Naive thymus-derived CD8-positive, alpha-beta T cell (primary cell): ENCODE results near the gene CHCHD6. TPM values are rescaled to one million over a fixed set of nuclear protein-coding genes. Genes with fewer than 3 reads are reported as not detected.

ENCODE experiments used
- ATAC-seq, 2 donors: fragments of 150-1000 bp; cut with Tn5 transposase in 1 of 2; sonication (Bioruptor Pico), chemical (Tn5 transposase) in 1 of 2; 1 replicate in 1 of 2; 2 replicates in 1 of 2; pipeline ENCODE4 v1.10.0; 2021; ENCODE audit warnings: mild to moderate bottlenecking in 2 of 2, moderate library complexity in 2 of 2
- POLR2A ChIA-PET: fragments of 350-600 bp; sonication (Branson Sonifier 250); formaldehyde crosslinking; loops from one replicate; lab custom pipeline; 2021; ENCODE audit warnings: antibody characterized with exemption; lab: Charles Lee
- DNase-seq, 10 donors: peaks; one replicate each; pipeline versions ENCODE4 v3.0.0 to v3.0.0-alpha.2; 2020 to 2022
- H3K27ac Mint-ChIP-seq, 10 donors: one replicate each; pipeline ENCODE4 v1.8.0; 2020 to 2022; ENCODE audit warnings: mild to moderate bottlenecking in 10 of 10, mixed read lengths in 10 of 10, moderate library complexity in 4 of 10, inconsistent platforms in 1 of 10
- H3K27me3 Mint-ChIP-seq, 5 donors: one replicate each; pipeline ENCODE4 v1.8.0; 2021 to 2022; ENCODE audit warnings: mixed read lengths in 5 of 5
- H3K36me3 Mint-ChIP-seq, 3 donors: one replicate each; pipeline ENCODE4 v1.8.0; 2020 to 2022; ENCODE audit warnings: mixed read lengths in 3 of 3, mild to moderate bottlenecking in 2 of 3, inconsistent platforms in 1 of 3
- H3K4me1 Mint-ChIP-seq, 4 donors: one replicate each; pipeline ENCODE4 v1.8.0; 2021 to 2022; ENCODE audit warnings: mixed read lengths in 4 of 4
- H3K4me3 Mint-ChIP-seq, 10 donors: one replicate each; pipeline ENCODE4 v1.8.0; 2020 to 2022; ENCODE audit warnings: mild to moderate bottlenecking in 10 of 10, mixed read lengths in 10 of 10, moderate library complexity in 6 of 10, inconsistent platforms in 1 of 10
- H3K9me3 Mint-ChIP-seq, 9 donors: one replicate each; pipeline ENCODE4 v1.8.0; 2020 to 2022; ENCODE audit warnings: mixed read lengths in 9 of 9, mild to moderate bottlenecking in 3 of 9, inconsistent platforms in 1 of 9, moderate library complexity in 1 of 9
- polyA plus RNA-seq, 3 donors: library from polyadenylated mRNA; unstranded; fragments of 300-500 nt; fragmentation: Illumina TruSeq; gene quantifications; one replicate each; pipeline ENCODE4 v1.2.3, GENCODE V29; 2021
- total RNA-seq, 8 experiments: library from RNA in 2 of 8; stranded (reverse) in 2 of 8; gene quantifications; one replicate each; pipeline ENCODE4 v1.2.3 and lab custom pipeline; 2021 to 2026

The CHCHD6 gene
- total and polyA plus RNA-seq, 5 experiments from 2014 or later: 7.8 to 16.9 (median 11.3) TPM

DNA sequence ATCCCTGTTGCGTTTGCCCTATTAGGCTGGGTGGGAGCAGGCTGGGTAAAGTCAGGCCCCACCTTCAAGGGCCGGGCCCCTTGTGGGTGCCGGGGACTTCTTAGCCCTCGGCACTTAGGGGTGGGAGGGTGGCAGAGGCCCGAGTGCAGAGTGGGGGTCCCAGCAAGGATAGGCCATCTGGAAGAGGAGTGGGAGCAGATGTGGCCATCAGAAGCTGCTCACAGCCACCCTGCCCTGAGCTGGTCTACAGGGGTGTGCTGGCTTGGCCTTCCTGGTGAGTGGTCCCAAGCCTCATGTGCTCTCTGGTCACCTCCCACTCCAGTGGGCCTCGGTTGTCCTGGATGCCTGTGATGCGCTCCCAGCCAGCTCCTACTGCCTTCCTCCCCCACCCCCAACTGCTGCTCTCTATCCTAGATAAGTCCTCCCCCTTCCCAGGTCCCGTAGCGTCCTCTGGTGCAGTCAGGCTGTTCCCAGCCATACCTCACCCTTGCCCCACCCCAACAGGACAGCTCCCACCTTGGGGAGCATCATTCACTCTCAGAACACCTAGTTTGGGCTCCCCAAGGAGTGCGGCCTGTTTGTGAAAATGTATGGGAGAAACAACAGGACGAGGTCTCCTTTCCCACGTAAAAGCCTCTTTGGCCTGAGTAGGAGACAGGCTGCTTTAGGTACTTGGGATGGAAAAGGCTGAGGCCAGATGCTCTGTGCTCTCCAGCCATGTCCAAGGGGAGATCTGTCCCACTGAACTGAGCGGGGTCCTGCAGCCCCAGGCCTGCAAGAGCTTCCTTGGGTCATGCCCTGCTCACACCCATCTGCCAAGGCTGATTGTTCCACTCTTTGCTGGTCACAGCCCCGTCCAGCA is 254.0 kb downstream of the CHCHD6 start:
- peak overlapping the region in 1 of 10 donors; percentile 46 for H3K27ac Mint-ChIP-seq
- H3K4me1 Mint-ChIP-seq: peaks cover 0 to 2% (median 0%) of the 10 kb centered on the region in 4 donors
- DNase-seq (peak in 1 of 10 donors; percentile 23), ATAC-seq (no peak)
- no peaks in the 10 kb centered on the region for H3K27me3 Mint-ChIP-seq
- POLR2A ChIA-PET: no interaction called here
- H3K4me3 Mint-ChIP-seq: no peak overlapping the region
- H3K9me3 Mint-ChIP-seq: no peaks in the 10 kb centered on the region
- peaks cover 0 to 10% (median 4%) of the 10 kb centered on the region in 3 donors for H3K36me3 Mint-ChIP-seq

DNA sequence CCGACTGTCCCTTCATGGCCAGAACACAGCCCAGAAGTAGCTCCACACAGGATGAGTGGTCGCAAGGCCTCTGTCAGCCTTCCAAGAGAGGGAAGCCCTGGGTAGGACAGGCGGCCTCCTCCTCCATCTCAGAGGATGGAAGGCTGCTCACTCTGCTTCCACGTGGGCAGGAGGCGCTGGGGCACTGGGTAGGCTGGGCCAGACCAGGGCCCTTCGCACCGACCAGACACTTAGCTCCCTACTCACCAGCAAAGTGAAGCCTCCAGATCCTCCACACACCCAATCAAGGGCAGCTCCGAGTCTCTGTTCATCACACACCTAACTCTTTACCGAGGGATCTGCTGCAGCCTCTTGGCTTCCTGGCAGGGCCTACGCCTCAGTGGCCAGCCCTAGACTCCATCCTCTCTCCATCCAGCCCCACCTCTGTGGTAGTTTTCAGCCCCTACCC is 254.6 kb downstream of the CHCHD6 start:
- Mint-ChIP-seq H3K27me3 (no peaks in the 10 kb centered on the region), H3K9me3 (no peaks in the 10 kb centered on the region), H3K4me3 (no peak overlapping the region), H3K36me3 (peaks cover 0 to 10% (median 4%) of the 10 kb centered on the region in 3 donors), H3K4me1 (peaks cover 0 to 2% (median 0%) of the 10 kb centered on the region in 4 donors), H3K27ac (peak overlapping the region in 2 of 10 donors; percentile 33 to 46)
- DNase-seq: peak in 1 of 10 donors; percentile 47
- POLR2A ChIA-PET: no interaction called here
- ATAC-seq: no peak

GRCh38 chr3:126959136-126959920 is 255.3 kb downstream of the CHCHD6 start:
- H3K4me1 Mint-ChIP-seq: peaks cover 0 to 2% (median 0%) of the 10 kb centered on the region in 4 donors
- H3K36me3 Mint-ChIP-seq: peaks cover 0 to 10% (median 4%) of the 10 kb centered on the region in 3 donors
- DNase-seq (peak in 1 of 10 donors; percentile 31), ATAC-seq (no peak)
- H3K27me3 Mint-ChIP-seq: no peaks in the 10 kb centered on the region
- peak overlapping the region in 1 of 10 donors; percentile 46 for H3K27ac Mint-ChIP-seq
- no peak overlapping the region for H3K4me3 Mint-ChIP-seq
- POLR2A ChIA-PET: no interaction called here
- no peaks in the 10 kb centered on the region for H3K9me3 Mint-ChIP-seq

DNA sequence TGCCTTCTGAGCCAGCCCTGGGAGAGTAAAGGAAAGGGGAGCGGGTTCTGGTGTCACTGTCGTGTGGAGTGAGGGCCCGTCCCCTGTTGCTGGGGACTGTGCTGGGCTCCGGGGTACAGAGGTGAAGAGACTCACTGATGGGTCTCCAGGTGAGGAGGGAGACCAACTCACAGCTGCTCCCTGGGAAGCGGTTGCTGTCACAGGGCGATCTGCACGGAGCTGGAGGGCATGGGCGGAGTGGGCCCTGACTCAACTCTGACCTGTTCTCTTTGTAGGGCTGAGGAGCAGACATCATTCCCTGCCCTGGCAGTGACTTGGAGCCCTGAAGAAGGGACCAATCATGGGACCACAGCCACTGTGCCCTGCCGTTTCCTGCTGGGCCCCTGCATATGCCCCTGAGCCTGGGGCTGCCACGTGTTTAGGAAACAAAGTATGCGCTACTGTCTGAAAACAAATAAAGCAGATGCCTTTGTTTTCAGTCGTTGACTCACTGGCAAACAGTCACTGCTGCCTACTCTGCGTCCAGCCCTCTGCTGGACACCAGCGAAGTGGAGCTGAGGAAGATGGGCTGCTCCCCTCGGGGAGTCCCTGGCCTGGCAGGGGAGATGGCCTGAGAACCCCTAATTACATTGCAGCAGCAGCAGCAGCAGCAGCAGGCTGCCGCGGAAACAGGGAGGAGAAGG is 256.0 kb downstream of the CHCHD6 start:
- Mint-ChIP-seq H3K27me3 (no peaks in the 10 kb centered on the region), H3K27ac (no peak overlapping the region), H3K4me1 (peaks cover 0 to 2% (median 0%) of the 10 kb centered on the region in 4 donors), H3K36me3 (peaks cover 0 to 10% (median 4%) of the 10 kb centered on the region in 3 donors), H3K9me3 (no peaks in the 10 kb centered on the region), H3K4me3 (no peak overlapping the region)
- POLR2A ChIA-PET: no interaction called here
- peak in 1 of 10 donors; percentile 42 for DNase-seq
- ATAC-seq: no peak

DNA sequence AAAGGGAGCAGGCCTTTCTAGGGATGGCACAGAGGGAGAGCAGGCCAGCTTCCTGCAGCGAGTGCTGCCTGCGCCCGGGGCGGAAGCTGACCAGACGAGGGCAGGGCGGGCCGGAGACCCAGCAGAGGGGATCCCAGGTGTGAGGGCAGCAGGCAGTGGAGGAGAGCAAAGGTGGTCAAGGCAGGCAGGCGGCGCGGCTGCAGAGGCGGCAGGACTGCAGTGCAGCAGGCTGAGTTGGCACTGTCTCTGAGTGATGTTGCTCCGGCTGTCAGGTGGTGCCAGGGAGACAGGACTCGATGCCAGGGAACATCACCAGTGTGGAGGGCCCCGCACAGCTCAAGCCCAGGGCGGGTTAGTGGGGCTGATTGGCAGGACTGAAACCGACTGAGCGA is 256.6 kb downstream of the CHCHD6 start:
- peaks cover 0 to 2% (median 0%) of the 10 kb centered on the region in 4 donors for H3K4me1 Mint-ChIP-seq
- no peaks in the 10 kb centered on the region for H3K9me3 Mint-ChIP-seq
- DNase-seq (peak in 1 of 10 donors; percentile 36), ATAC-seq (no peak)
- POLR2A ChIA-PET: no interaction called here
- no peaks in the 10 kb centered on the region for H3K27me3 Mint-ChIP-seq
- no peak overlapping the region for H3K27ac Mint-ChIP-seq
- peaks cover 0 to 10% (median 4%) of the 10 kb centered on the region in 3 donors for H3K36me3 Mint-ChIP-seq
- no peak overlapping the region for H3K4me3 Mint-ChIP-seq

DNA sequence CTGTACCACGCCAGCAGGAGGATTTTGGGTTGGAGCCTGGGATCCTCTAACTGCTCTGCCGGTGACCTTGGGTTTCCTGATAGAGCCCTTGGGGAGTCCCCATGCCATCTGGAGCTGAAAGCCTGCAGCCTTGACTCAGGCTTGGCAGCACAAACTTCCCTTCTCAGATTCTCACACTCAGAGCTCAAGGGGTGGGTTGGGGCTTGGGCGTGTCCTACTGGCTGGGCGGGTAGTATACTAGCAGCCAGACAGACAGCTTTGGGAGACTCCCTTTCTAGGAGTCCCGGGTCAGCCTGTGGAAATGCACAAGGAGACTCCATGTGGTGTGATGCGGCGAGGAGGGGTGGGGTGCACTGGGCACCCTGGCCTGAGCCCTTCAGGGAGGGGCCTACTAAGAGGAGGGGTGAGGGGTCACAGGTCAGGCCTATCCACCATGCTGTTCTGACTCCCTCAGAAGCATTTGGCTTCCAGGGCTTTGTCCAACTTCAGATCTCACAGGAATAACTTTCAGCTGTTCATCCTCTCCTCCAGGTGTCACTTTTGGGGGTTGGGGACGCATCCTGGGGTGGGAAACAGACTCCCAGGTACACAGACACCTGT is 257.3 kb downstream of the CHCHD6 start:
- ATAC-seq (no peak), DNase-seq (peak in 1 of 10 donors; percentile 30)
- POLR2A ChIA-PET: no interaction called here
- Mint-ChIP-seq H3K4me3 (no peak overlapping the region), H3K9me3 (no peaks in the 10 kb centered on the region), H3K4me1 (peaks cover 0 to 2% (median 0%) of the 10 kb centered on the region in 4 donors), H3K36me3 (peaks cover 0 to 10% (median 4%) of the 10 kb centered on the region in 3 donors), H3K27me3 (no peaks in the 10 kb centered on the region), H3K27ac (no peak overlapping the region)

DNA sequence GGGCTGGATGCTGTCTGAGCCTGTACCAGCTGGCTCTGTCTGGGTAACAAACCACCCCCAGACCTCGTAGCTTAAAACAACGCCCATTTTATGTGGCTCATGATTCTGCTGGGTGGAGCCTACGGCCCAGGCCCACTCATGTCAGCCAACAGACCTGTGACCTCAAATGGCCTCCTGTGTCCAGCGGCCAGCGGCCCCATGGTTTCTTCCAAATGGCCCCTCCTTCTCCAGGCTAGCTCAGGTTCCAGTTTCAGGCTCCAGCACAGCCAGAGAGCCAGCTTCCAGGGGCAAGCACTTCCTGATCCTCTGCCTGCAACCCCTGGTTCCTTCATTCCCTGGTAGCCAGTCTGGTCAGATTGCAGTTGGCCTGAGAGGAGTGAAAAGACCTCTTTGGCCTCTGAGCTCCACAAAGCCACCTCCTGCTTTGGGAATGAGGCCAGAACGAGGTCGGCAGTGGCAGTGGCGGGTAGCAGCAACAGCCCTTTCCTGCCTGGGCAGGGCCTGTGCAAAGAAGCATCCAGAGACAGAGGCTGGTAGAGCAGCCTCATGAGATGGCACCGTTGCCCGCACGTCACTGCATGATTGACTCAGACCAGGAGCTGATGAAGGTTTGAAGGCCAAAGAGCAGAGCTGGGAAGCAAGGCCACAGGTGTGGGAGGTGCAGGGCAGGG is 257.9 kb downstream of the CHCHD6 start:
- H3K4me1 Mint-ChIP-seq: peaks cover 0 to 2% (median 0%) of the 10 kb centered on the region in 4 donors
- no peak for ATAC-seq
- POLR2A ChIA-PET: no interaction called here

GRCh38 chr3:126962756-126963155 is 258.7 kb downstream of the CHCHD6 start:
- Mint-ChIP-seq H3K4me3 (no peak overlapping the region), H3K27ac (peak overlapping the region in 1 of 10 donors; percentile 34), H3K4me1 (peaks cover 0 to 2% (median 0%) of the 10 kb centered on the region in 4 donors), H3K9me3 (no peaks in the 10 kb centered on the region), H3K27me3 (no peaks in the 10 kb centered on the region), H3K36me3 (peaks cover 0 to 10% (median 4%) of the 10 kb centered on the region in 3 donors)
- peak in 1 of 10 donors; percentile 50 for DNase-seq
- POLR2A ChIA-PET: no interaction called here
- ATAC-seq: no peak

More for the DNA sequence above, 257.9 kb downstream of the CHCHD6 start:
- Mint-ChIP-seq H3K9me3 (no peaks in the 10 kb centered on the region), H3K4me3 (no peak overlapping the region), H3K27me3 (no peaks in the 10 kb centered on the region), H3K27ac (no peak overlapping the region), H3K36me3 (peaks cover 0 to 10% (median 4%) of the 10 kb centered on the region in 3 donors)
- DNase-seq: peak in 1 of 10 donors; percentile 14

GRCh38 chr3:126963261-126964190 is 259.5 kb downstream of the CHCHD6 start:
- Mint-ChIP-seq H3K27ac (no peak overlapping the region), H3K27me3 (no peaks in the 10 kb centered on the region), H3K9me3 (no peaks in the 10 kb centered on the region), H3K4me1 (peaks cover 0 to 2% (median 0%) of the 10 kb centered on the region in 4 donors), H3K36me3 (peaks cover 0 to 10% (median 4%) of the 10 kb centered on the region in 3 donors), H3K4me3 (no peak overlapping the region)
- POLR2A ChIA-PET: no interaction called here
- DNase-seq: peak in 1 of 10 donors; percentile 44
- no peak for ATAC-seq

DNA sequence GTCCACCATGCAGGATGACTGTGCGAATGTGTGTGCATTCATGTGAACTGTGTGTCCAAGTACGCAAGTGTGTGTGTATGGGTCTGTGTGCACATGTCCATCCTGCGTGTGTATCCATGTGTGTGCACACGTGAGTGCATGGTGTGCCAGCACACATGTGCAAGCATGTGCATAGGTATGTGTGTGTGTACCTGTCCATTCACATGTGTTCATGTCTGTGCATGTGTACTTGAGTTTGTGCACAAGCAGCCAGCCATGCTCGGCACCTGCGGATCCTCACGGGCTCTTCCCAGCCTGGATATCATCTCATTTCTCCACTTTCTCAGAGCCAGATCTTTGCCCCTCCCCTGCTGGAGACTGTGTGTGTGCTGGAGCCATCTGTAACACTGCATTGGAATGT is 260.2 kb downstream of the CHCHD6 start:
- no peaks in the 10 kb centered on the region for H3K9me3 Mint-ChIP-seq
- H3K4me1 Mint-ChIP-seq: peaks cover 0 to 2% (median 0%) of the 10 kb centered on the region in 4 donors
- H3K27me3 Mint-ChIP-seq: peaks cover 0 to under 1% (median 0%) of the 10 kb centered on the region in 5 donors
- POLR2A ChIA-PET: no interaction called here
- H3K36me3 Mint-ChIP-seq: peaks cover 0 to 6% (median 0%) of the 10 kb centered on the region in 3 donors
- peak overlapping the region in 1 of 10 donors; percentile 46 for H3K27ac Mint-ChIP-seq
- ATAC-seq (no peak), DNase-seq (no peak)
- H3K4me3 Mint-ChIP-seq: no peak overlapping the region

- POLR2A ChIA-PET: no interaction called here
- Mint-ChIP-seq H3K4me1 (peaks cover 0 to 2% (median 0%) of the 10 kb centered on the region in 4 donors), H3K9me3 (no peaks in the 10 kb centered on the region), H3K27me3 (peaks cover 0 to 3% (median 0%) of the 10 kb centered on the region in 5 donors), H3K27ac (peak overlapping the region in 1 of 10 donors; percentile 29), H3K4me3 (no peak overlapping the region), H3K36me3 (peaks cover 0 to 6% (median 0%) of the 10 kb centered on the region in 3 donors)
- no peak for ATAC-seq
- peak in 1 of 10 donors; percentile 50 for DNase-seq
Observed at GRCh38 chr3:126964950-126965349, 260.9 kb downstream of the CHCHD6 start.
